Measurements from ENCODE around the gene SOWAHC. TPM values are rescaled to one million over a fixed set of nuclear protein-coding genes. Genes with fewer than 3 reads are reported as not detected.
A peak's percentile ranks its signal among the peaks of the same experiment; 100 is the strongest.

SOWAHC gene
- total and polyA plus RNA-seq, 2 of the 13 experiments (the other 11 are each of a cell fraction or from before 2014, with no cell fraction given), result 21.2 to 22.5 TPM

DNA sequence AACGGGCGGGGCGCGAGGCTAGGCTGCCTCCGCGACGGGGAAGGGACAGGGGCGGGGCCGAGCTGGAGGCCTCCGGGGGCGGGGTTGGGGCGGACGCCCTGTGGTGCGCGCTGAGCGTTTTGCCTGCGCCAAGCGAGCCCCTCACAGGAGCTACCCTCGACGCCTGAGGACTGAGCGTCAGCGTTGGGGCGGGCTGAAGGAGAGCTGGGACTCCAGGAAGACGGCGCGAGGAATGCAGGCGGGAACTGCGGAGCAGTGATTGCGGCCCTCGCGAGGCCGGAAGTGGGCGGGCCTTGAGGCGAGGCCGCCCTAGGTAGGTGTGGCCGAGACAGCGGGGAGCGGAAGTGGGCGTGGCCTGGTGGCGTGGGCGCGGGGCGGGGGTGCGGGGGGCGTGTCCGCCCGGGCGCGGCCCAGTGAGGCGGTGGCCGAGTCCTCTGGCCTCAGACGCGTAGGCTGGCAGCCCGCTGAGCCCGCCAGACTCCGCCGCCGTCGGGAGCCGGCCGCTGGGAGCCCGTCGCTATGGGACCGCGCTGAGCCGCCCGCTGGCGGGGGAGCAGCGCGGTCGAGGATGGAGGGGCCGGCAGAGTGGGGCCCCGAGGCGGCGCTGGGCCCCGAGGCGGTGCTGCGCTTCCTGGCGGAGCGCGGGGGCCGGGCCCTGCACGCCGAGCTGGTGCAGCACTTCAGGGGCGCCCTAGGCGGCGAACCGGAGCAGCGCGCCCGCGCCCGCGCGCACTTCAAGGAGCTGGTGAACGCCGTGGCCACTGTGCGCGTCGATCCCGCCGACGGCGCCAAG is at the start of gene SOWAHC, which contains the start of gene SEPTIN10 (continued):
- TF ChIP-seq ZNF609 (CRISPR knock-in tag; IDR thresholded peaks at IDR 0.05; ENCODE audit: borderline replicate concordance), result peak; percentile 93
- TF ChIP-seq NR2C2 (CRISPR knock-in tag; IDR thresholded peaks at IDR 0.05; ENCODE audit: borderline replicate concordance), result peak; percentile 75
- no peak for TF ChIP-seq CEBPB (IDR thresholded peaks at IDR 0.05; ENCODE audit: borderline replicate concordance, low read depth, low read length)
- no peak for TF ChIP-seq RFXANK (CRISPR knock-in tag; IDR thresholded peaks at IDR 0.05)
- TF ChIP-seq U2AF1 (optimal IDR thresholded peaks at IDR 0.05; ENCODE audit: low read depth, low read length), result no peak
- TF ChIP-seq ZNF775 (CRISPR knock-in tag; IDR thresholded peaks at IDR 0.05; ENCODE audit: borderline replicate concordance), result no peak
- TF ChIP-seq NFE2 (CRISPR knock-in tag; IDR thresholded peaks at IDR 0.05), result no peak
- TF ChIP-seq MIER3 (CRISPR knock-in tag; IDR thresholded peaks at IDR 0.05; ENCODE audit: borderline replicate concordance), result peak; percentile 80; the same call in 1 of the 2 replicates
- no peak for TF ChIP-seq EZH2 (conservative IDR thresholded peaks at IDR 0.05; ENCODE audit: low read depth, low read length)
- TF ChIP-seq SOX6 (IDR thresholded peaks at IDR 0.05), result no peak
- peak; percentile 65 for TF ChIP-seq SOX6 (CRISPR knock-in tag; IDR thresholded peaks at IDR 0.05)
- TF ChIP-seq HIVEP1 (CRISPR knock-in tag; IDR thresholded peaks at IDR 0.05), result peak; percentile 73
- TF ChIP-seq ELF4 (CRISPR knock-in tag; IDR thresholded peaks at IDR 0.05; ENCODE audit: borderline replicate concordance), result peak; percentile 75
- no peak for TF ChIP-seq ZNF33B (CRISPR knock-in tag; IDR thresholded peaks at IDR 0.05)
- peak; percentile 81; the same call in 1 of the 2 replicates for TF ChIP-seq ZNF275 (CRISPR knock-in tag; IDR thresholded peaks at IDR 0.05; ENCODE audit: borderline replicate concordance)
- peak; percentile 69; the same call in 1 of the 2 replicates for TF ChIP-seq MTERF4 (CRISPR knock-in tag; IDR thresholded peaks at IDR 0.05)
- TF ChIP-seq PREB (CRISPR knock-in tag; IDR thresholded peaks at IDR 0.05), result no peak
- no peak for TF ChIP-seq ZNF382 (CRISPR knock-in tag; IDR thresholded peaks at IDR 0.05; ENCODE audit: borderline replicate concordance)
- TF ChIP-seq GPN1 (CRISPR knock-in tag; IDR thresholded peaks at IDR 0.05; ENCODE audit: borderline replicate concordance), result no peak
- no peak for TF ChIP-seq BHLHE40 (IDR thresholded peaks at IDR 0.05; ENCODE audit: low read length)
